HCT116 (cell line): ENCODE measurements around the gene EIF5AL1.

ENCODE experiments used
- CTCF ChIP-seq, 3 experiments: fragments of 200-600 bp in 1 of 3; sonication (generic) in 1 of 3; IDR thresholded peaks in 2 of 3; conservative IDR thresholded peaks in 1 of 3; 2 replicates each; pipeline ENCODE4 v1.5.1; 2012 to 2017; ENCODE audit warnings: low read depth in 2 of 3, low read length in 2 of 3, antibody characterized with exemption in 1 of 3, borderline replicate concordance in 1 of 3, control low read depth in 1 of 3, mild to moderate bottlenecking in 1 of 3, mixed read lengths in 1 of 3, mixed run types in 1 of 3, moderate library complexity in 1 of 3; ENCODE audit not compliant: insufficient read depth in 1 of 3
- EZH2phosphoT487 ChIP-seq: fragments of 200-600 bp; IDR thresholded peaks from 2 replicates; pipeline ENCODE4 v1.6.1; 2018; ENCODE audit warnings: antibody characterized with exemption, borderline replicate concordance
- POLR2A ChIP-seq: IDR thresholded peaks from 2 replicates; pipeline ENCODE4 v1.7.0; 2011; ENCODE audit warnings: borderline replicate concordance; ENCODE audit not compliant: insufficient read depth, insufficient read length; ENCODE audit errors: extremely low read depth
- TCF7L2 ChIP-seq: IDR thresholded peaks from 2 replicates; pipeline ENCODE4 v1.7.0; 2011; ENCODE audit warnings: borderline replicate concordance, inconsistent platforms; ENCODE audit not compliant: insufficient read depth, insufficient read length; ENCODE audit errors: extremely low read depth
- YY1 ChIP-seq: IDR thresholded peaks from 2 replicates; pipeline ENCODE4 v1.6.1; 2011; ENCODE audit warnings: low read length, low read depth, moderate library complexity, mild to moderate bottlenecking; ENCODE audit not compliant: insufficient replicate concordance; ENCODE audit errors: extremely low read depth
- ZNF274 ChIP-seq: fragments of 200-500 bp; sonication (Bioruptor generic); IDR thresholded peaks from 2 replicates; pipeline ENCODE4 v1.6.1; 2014; ENCODE audit warnings: mild to moderate bottlenecking, low read depth, low read length, inconsistent platforms

GRCh38 chr10:79494871-79495705 is 17.2 kb upstream of the EIF5AL1 start:
- TF ChIP-seq CTCF (IDR thresholded peaks at IDR 0.05 in 2 of 3, conservative IDR thresholded peaks at IDR 0.05 in 1 of 3; ENCODE audit: borderline replicate concordance in 1 of 3, insufficient read depth in 1 of 3, low read depth in 2 of 3, low read length in 2 of 3): no peak
- no peak for TF ChIP-seq TCF7L2
- no peak for TF ChIP-seq YY1
- TF ChIP-seq ZNF274: no peak
- no peak for TF ChIP-seq POLR2A
- no peak for TF ChIP-seq EZH2phosphoT487
